HEK293 (cell line): Measurements from ENCODE around the gene CTRB1.

Source experiments
- CTCF ChIA-PET: fragments of 350-600 bp; formaldehyde crosslinking; extraction: SDS; loops from one replicate; lab custom pipeline; 2021; ENCODE audit warnings: antibody characterized with exemption; lab: Yijun Ruan, JAX
- POLR2A ChIA-PET: fragments of 300-600 bp; formaldehyde crosslinking; extraction: SDS; loops from one replicate; lab custom pipeline; 2020; ENCODE audit warnings: antibody characterized with exemption, inconsistent platforms; lab: Yijun Ruan, JAX
- H3K27ac ChIP-seq: fragments of 200-500 bp; sonication (Bioruptor generic); 2 replicates; pipeline ENCODE4 v1.5.1; 2014; ENCODE audit warnings: low read depth, low read length, control low read depth, inconsistent platforms; ENCODE audit errors: extremely low read depth
- H3K36me3 ChIP-seq, 2 experiments: fragments of 200-500 bp in 1 of 2; sonication (Bioruptor generic) in 1 of 2; 1 replicate in 1 of 2; 2 replicates in 1 of 2; pipeline ENCODE4 v1.5.1; 2014 to 2017; ENCODE audit warnings: inconsistent platforms in 2 of 2, low read length in 2 of 2; ENCODE audit not compliant: control insufficient read depth in 2 of 2, insufficient read depth in 1 of 2
- H3K4me1 ChIP-seq: fragments of 200-500 bp; sonication (Bioruptor generic); 2 replicates; pipeline ENCODE4 v1.5.1; 2014; ENCODE audit warnings: mild to moderate bottlenecking, low read length, inconsistent platforms; ENCODE audit not compliant: control insufficient read depth, insufficient read depth
- H3K4me3 ChIP-seq: 2 replicates; pipeline ENCODE4 v1.5.1; 2011; ENCODE audit warnings: low read depth, mild to moderate bottlenecking, control low read depth, low read length, moderate library complexity
- H3K9me3 ChIP-seq: fragments of 200-500 bp; sonication (Bioruptor generic); 2 replicates; pipeline ENCODE4 v1.5.1; 2014; ENCODE audit warnings: low read depth, low read length, inconsistent platforms; ENCODE audit not compliant: control insufficient read depth, insufficient read depth
- BCL11B ChIP-seq: fragments of 450-650 bp; formaldehyde crosslinking; IDR thresholded peaks from 2 replicates; pipeline ENCODE4 v1.5.1; 2016; ENCODE audit warnings: low read depth, missing biosample characterization, missing genetic modification characterization
- KLF9 ChIP-seq: fragments of 450-650 bp; formaldehyde crosslinking; IDR thresholded peaks from 2 replicates; pipeline ENCODE4 v1.5.1; 2016; ENCODE audit warnings: missing biosample characterization, missing genetic modification characterization, low read depth
- MEIS1 ChIP-seq: sonication (generic); formaldehyde crosslinking; IDR thresholded peaks from 2 replicates; pipeline ENCODE4 v1.8.1; 2022; ENCODE audit warnings: missing genetic modification reagents, mild to moderate bottlenecking, borderline replicate concordance
- SP3 ChIP-seq: fragments of 450-650 bp; formaldehyde crosslinking; IDR thresholded peaks from 2 replicates; pipeline ENCODE4 v1.5.1; 2016; ENCODE audit warnings: missing biosample characterization, missing genetic modification characterization
- SP7 ChIP-seq: fragments of 450-650 bp; formaldehyde crosslinking; IDR thresholded peaks from 2 replicates; pipeline ENCODE4 v1.5.1; 2016; ENCODE audit warnings: missing biosample characterization, missing genetic modification characterization
- YY2 ChIP-seq: fragments of 450-650 bp; formaldehyde crosslinking; IDR thresholded peaks from 2 replicates; pipeline ENCODE4 v1.5.1; 2016; ENCODE audit warnings: missing biosample characterization, missing genetic modification characterization
- ZBTB17 ChIP-seq: fragments of 450-650 bp; formaldehyde crosslinking; IDR thresholded peaks from 2 replicates; pipeline ENCODE4 v1.5.1; 2016; ENCODE audit warnings: missing biosample characterization, missing genetic modification characterization
- ZBTB49 ChIP-seq: fragments of 450-650 bp; formaldehyde crosslinking; IDR thresholded peaks from 2 replicates; pipeline ENCODE4 v1.5.1; 2016; ENCODE audit warnings: missing biosample characterization, missing genetic modification characterization, low read depth
- ZNF114 ChIP-seq: fragments of 450-650 bp; formaldehyde crosslinking; IDR thresholded peaks from 2 replicates; pipeline ENCODE4 v1.5.0; 2017; ENCODE audit warnings: missing biosample characterization, missing genetic modification characterization
- ZNF169 ChIP-seq: fragments of 450-650 bp; formaldehyde crosslinking; IDR thresholded peaks from 2 replicates; pipeline ENCODE4 v1.5.1; 2016; ENCODE audit warnings: missing biosample characterization, missing genetic modification characterization
- ZNF292 ChIP-seq: fragments of 450-650 bp; formaldehyde crosslinking; IDR thresholded peaks from 2 replicates; pipeline ENCODE4 v1.5.1; 2016; ENCODE audit warnings: low read depth, missing biosample characterization, missing genetic modification characterization, borderline replicate concordance
- ZNF416 ChIP-seq: fragments of 450-650 bp; formaldehyde crosslinking; IDR thresholded peaks from 2 replicates; pipeline ENCODE4 v1.5.1; 2016; ENCODE audit warnings: missing biosample characterization, missing genetic modification characterization
- ZNF580 ChIP-seq: fragments of 450-650 bp; formaldehyde crosslinking; IDR thresholded peaks from 2 replicates; pipeline ENCODE4 v1.5.1; 2016; ENCODE audit warnings: missing biosample characterization, missing genetic modification characterization
- ZNF596 ChIP-seq: fragments of 450-650 bp; IDR thresholded peaks from 2 replicates; pipeline ENCODE4 v1.5.0; 2018; ENCODE audit warnings: missing biosample characterization, mild to moderate bottlenecking, missing genetic modification characterization, moderate library complexity
- ZNF600 ChIP-seq: fragments of 450-650 bp; formaldehyde crosslinking; IDR thresholded peaks from 2 replicates; pipeline ENCODE4 v1.5.1; 2016; ENCODE audit warnings: missing biosample characterization, missing genetic modification characterization
- ZNF610 ChIP-seq: fragments of 450-650 bp; formaldehyde crosslinking; IDR thresholded peaks from 2 replicates; pipeline ENCODE4 v1.5.1; 2016; ENCODE audit warnings: missing biosample characterization, missing genetic modification characterization, borderline replicate concordance
- ZNF664 ChIP-seq: fragments of 450-650 bp; formaldehyde crosslinking; IDR thresholded peaks from 2 replicates; pipeline ENCODE4 v1.5.1; 2016; ENCODE audit warnings: missing biosample characterization, missing genetic modification characterization
- ZNF830 ChIP-seq: fragments of 450-650 bp; IDR thresholded peaks from 2 replicates; pipeline ENCODE4 v1.5.0; 2018; ENCODE audit warnings: missing biosample characterization, missing genetic modification characterization, low read depth, mild to moderate bottlenecking, moderate library complexity
- ZNF843 ChIP-seq: fragments of 450-650 bp; formaldehyde crosslinking; IDR thresholded peaks from 2 replicates; pipeline ENCODE4 v1.5.1; 2016; ENCODE audit warnings: missing biosample characterization, missing genetic modification characterization
- TF ChIP-seq, protein P1 (sequence below): sonication (generic); formaldehyde crosslinking; IDR thresholded peaks from 2 replicates; pipeline ENCODE4 v1.8.1; 2022; ENCODE audit warnings: mild to moderate bottlenecking, moderate library complexity, missing genetic modification reagents
- TF ChIP-seq, protein P2 (sequence below): fragments of 450-650 bp; formaldehyde crosslinking; IDR thresholded peaks from 2 replicates; pipeline ENCODE4 v1.5.1; 2017; ENCODE audit warnings: missing biosample characterization, missing genetic modification characterization
- TF ChIP-seq, protein P3 (sequence below): fragments of 450-650 bp; formaldehyde crosslinking; IDR thresholded peaks from 2 replicates; pipeline ENCODE4 v1.5.1; 2016; ENCODE audit warnings: missing biosample characterization, missing genetic modification characterization
- TF ChIP-seq, protein P4 (sequence below): fragments of 450-650 bp; formaldehyde crosslinking; IDR thresholded peaks from 2 replicates; pipeline ENCODE4 v1.5.1; 2016; ENCODE audit warnings: missing biosample characterization, missing genetic modification characterization
- TF ChIP-seq, protein P5 (sequence below): fragments of 450-650 bp; formaldehyde crosslinking; IDR thresholded peaks from 2 replicates; pipeline ENCODE4 v1.5.1; 2016; ENCODE audit warnings: missing biosample characterization, missing genetic modification characterization

CTRB1 gene

DNA sequence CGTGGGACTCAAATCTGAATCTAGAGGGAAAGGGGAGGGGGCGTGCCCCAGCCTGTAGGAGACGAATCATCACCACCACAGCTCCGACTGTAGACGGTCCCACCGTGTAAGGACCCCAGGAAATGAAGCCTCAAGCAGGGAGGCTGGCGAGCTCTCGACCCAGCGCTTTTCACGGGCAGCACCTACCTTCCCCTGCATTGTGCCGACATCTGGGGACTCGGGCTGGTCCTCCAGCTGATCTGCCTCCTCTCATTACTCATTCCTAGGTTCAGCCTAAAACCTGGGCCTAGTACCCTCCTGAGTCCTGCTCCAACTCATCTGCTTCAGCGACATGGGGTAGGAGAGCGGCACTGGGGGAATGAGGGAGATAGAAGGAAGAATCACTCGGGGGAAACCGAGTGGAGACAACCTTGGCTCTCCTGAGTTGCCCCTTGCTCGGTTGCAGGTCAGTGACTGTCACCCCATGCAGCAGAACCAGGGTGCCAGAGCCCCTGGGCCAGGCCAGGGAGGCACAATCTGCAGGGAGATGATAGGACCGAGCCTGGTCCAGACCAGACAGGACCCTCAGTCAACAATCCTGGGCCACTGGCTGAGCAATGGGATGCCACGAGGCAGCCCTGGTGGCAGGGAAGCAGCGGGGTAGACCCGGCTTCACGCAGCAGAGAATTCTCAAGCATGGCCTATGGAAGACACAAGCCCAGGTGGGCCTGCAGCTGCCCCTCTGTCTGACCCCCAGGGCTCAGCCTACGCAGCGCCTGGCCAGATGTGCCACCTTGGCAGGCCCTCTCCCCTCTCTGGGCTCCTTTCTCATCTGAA lies 33.5 kb downstream of the CTRB1 start:
- Histone ChIP-seq H3K4me3 (no peak overlapping the region), H3K4me1 (peaks cover 10% of the 10 kb centered on the region), H3K9me3 (no peaks in the 10 kb centered on the region), H3K27ac (peak overlapping the region; percentile 45), H3K36me3 (peaks cover 0 to 6% of the 10 kb centered on the region in 2 experiments; a peak in 1 of 3 replicates)
- POLR2A ChIA-PET = interaction anchor here (0.7 kb wide), 1 partner anchor 267 kb away, joined by 3 read pairs; the partner anchor contains the start of gene WDR59
- CTCF ChIA-PET = no interaction called here
- TF ChIP-seq, protein P1, sequence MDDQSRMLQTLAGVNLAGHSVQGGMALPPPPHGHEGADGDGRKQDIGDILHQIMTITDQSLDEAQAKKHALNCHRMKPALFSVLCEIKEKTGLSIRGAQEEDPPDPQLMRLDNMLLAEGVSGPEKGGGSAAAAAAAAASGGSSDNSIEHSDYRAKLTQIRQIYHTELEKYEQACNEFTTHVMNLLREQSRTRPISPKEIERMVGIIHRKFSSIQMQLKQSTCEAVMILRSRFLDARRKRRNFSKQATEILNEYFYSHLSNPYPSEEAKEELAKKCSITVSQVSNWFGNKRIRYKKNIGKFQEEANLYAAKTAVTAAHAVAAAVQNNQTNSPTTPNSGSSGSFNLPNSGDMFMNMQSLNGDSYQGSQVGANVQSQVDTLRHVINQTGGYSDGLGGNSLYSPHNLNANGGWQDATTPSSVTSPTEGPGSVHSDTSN (CRISPR knock-in tag) = no peak
- TF ChIP-seq ZNF664 (tag by site-specific recombination) (no peak), ZNF292 (tag by site-specific recombination) (no peak), YY2 (tag by site-specific recombination) (no peak), BCL11B (tag by site-specific recombination) (no peak), SP7 (tag by site-specific recombination) (0 out of 2 replicates have a peak, but pooled peaks have one; percentile 36), ZNF169 (tag by site-specific recombination) (no peak), ZNF596 (no peak), ZNF600 (tag by site-specific recombination) (0 out of 2 replicates have a peak, but pooled peaks have one; percentile 31), ZNF416 (tag by site-specific recombination) (no peak), ZNF610 (tag by site-specific recombination) (no peak), ZNF114 (tag by site-specific recombination) (no peak), ZNF843 (0 out of 2 replicates have a peak, but pooled peaks have one; percentile 36), SP3 (tag by site-specific recombination) (peak; percentile 14; the same call in 1 of the 2 replicates), ZNF830 (tag by site-specific recombination) (no peak), MEIS1 (CRISPR knock-in tag) (no peak), ZNF580 (tag by site-specific recombination) (no peak), ZBTB17 (0 out of 2 replicates have a peak, but pooled peaks have one; percentile 24), KLF9 (peak; percentile 74), ZBTB49 (no peak)
- TF ChIP-seq, protein P2, sequence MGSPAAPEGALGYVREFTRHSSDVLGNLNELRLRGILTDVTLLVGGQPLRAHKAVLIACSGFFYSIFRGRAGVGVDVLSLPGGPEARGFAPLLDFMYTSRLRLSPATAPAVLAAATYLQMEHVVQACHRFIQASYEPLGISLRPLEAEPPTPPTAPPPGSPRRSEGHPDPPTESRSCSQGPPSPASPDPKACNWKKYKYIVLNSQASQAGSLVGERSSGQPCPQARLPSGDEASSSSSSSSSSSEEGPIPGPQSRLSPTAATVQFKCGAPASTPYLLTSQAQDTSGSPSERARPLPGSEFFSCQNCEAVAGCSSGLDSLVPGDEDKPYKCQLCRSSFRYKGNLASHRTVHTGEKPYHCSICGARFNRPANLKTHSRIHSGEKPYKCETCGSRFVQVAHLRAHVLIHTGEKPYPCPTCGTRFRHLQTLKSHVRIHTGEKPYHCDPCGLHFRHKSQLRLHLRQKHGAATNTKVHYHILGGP (tag by site-specific recombination) = no peak
- TF ChIP-seq, protein P3, sequence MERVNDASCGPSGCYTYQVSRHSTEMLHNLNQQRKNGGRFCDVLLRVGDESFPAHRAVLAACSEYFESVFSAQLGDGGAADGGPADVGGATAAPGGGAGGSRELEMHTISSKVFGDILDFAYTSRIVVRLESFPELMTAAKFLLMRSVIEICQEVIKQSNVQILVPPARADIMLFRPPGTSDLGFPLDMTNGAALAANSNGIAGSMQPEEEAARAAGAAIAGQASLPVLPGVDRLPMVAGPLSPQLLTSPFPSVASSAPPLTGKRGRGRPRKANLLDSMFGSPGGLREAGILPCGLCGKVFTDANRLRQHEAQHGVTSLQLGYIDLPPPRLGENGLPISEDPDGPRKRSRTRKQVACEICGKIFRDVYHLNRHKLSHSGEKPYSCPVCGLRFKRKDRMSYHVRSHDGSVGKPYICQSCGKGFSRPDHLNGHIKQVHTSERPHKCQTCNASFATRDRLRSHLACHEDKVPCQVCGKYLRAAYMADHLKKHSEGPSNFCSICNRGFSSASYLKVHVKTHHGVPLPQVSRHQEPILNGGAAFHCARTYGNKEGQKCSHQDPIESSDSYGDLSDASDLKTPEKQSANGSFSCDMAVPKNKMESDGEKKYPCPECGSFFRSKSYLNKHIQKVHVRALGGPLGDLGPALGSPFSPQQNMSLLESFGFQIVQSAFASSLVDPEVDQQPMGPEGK (tag by site-specific recombination) = peak; percentile 41; the same call in 1 of the 2 replicates
- TF ChIP-seq, protein P4, sequence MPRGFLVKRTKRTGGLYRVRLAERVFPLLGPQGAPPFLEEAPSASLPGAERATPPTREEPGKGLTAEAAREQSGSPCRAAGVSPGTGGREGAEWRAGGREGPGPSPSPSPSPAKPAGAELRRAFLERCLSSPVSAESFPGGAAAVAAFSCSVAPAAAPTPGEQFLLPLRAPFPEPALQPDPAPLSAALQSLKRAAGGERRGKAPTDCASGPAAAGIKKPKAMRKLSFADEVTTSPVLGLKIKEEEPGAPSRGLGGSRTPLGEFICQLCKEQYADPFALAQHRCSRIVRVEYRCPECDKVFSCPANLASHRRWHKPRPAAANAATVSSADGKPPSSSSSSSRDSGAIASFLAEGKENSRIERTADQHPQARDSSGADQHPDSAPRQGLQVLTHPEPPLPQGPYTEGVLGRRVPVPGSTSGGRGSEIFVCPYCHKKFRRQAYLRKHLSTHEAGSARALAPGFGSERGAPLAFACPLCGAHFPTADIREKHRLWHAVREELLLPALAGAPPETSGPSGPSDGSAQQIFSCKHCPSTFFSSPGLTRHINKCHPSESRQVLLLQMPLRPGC (tag by site-specific recombination) = no peak
- TF ChIP-seq, protein P5, sequence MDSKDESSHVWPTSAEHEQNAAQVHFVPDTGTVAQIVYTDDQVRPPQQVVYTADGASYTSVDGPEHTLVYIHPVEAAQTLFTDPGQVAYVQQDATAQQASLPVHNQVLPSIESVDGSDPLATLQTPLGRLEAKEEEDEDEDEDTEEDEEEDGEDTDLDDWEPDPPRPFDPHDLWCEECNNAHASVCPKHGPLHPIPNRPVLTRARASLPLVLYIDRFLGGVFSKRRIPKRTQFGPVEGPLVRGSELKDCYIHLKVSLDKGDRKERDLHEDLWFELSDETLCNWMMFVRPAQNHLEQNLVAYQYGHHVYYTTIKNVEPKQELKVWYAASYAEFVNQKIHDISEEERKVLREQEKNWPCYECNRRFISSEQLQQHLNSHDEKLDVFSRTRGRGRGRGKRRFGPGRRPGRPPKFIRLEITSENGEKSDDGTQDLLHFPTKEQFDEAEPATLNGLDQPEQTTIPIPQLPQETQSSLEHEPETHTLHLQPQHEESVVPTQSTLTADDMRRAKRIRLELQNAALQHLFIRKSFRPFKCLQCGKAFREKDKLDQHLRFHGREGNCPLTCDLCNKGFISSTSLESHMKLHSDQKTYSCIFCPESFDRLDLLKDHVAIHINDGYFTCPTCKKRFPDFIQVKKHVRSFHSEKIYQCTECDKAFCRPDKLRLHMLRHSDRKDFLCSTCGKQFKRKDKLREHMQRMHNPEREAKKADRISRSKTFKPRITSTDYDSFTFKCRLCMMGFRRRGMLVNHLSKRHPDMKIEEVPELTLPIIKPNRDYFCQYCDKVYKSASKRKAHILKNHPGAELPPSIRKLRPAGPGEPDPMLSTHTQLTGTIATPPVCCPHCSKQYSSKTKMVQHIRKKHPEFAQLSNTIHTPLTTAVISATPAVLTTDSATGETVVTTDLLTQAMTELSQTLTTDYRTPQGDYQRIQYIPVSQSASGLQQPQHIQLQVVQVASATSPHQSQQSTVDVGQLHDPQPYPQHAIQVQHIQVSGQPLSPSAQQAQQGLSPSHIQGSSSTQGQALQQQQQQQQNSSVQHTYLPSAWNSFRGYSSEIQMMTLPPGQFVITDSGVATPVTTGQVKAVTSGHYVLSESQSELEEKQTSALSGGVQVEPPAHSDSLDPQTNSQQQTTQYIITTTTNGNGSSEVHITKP = no peak; the same call in 1 of the 2 replicates
